GM12874 (cell line): ENCODE data around the gene INTS2.

ENCODE experiments used
- CTCF ChIP-seq: IDR thresholded peaks from 2 replicates; pipeline ENCODE4 v1.5.1; 2011; ENCODE audit warnings: low read depth, mild to moderate bottlenecking, control low read depth, low read length, moderate library complexity; ENCODE audit not compliant: insufficient read depth

The INTS2 gene

DNA sequence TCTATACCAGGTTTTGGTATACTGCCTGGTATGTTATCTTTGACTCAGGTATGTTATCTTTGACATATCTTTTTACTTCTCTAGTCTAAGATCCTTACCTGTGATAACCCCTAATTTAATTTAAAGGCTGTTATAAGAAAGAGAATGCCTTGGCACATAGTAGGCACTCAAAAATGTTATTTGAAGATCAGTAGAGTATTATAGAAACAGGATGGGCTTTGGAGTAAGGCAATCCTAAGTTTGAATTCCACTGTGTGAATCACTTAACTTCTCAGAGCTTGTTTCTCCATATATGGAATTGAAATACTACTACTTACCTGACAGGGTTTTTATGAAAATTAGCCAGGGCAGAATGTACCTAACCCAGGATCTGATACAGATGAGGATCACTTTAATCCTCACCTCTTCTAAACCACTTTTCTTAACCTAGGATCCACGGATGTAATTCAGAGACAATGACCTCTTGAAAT lies 65.6 kb downstream of the INTS2 start:
- TF ChIP-seq CTCF = no peak

DNA sequence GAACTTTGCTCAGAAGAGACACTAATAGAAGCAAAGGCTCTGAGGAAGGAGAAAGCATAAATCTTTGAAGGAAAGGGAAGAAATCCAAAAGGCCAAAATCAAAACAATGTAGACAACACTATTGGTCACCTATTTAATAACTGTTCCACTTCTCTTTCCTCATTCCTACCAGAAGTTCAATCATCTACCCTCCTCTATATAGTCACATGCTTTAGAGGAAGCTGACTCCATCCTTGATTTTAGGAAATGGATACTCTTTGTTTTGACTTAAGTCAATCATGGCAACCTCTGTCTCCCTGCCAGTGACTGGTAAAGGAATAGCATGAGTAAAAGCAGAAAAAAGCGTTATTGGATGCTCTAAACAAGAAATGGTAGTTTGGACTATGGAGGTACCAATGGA lies 71.7 kb downstream of the INTS2 start:
- no peak for TF ChIP-seq CTCF

GRCh38 chr17:61852857-61853256 lies 74.9 kb downstream of the INTS2 start:
- TF ChIP-seq CTCF = no peak

DNA sequence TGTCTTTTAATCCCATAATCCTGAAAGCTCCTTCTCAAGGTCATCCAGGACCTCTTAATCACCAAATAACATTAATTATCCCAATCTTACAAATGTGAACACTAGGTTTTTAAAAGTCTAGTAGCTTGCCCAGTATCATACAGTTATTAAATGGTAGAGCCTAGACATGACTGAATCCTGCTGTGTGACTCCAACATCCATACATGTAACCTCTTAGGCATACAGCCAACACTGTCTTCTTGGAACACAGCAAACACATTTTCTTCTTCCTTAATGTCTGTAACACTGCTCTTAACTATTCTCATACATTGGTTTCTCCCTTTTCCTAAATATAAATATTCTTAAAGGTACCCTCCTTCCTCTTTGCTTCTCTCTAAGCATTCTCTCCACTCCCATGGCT lies 78.1 kb downstream of the INTS2 start:
- TF ChIP-seq CTCF = no peak

DNA sequence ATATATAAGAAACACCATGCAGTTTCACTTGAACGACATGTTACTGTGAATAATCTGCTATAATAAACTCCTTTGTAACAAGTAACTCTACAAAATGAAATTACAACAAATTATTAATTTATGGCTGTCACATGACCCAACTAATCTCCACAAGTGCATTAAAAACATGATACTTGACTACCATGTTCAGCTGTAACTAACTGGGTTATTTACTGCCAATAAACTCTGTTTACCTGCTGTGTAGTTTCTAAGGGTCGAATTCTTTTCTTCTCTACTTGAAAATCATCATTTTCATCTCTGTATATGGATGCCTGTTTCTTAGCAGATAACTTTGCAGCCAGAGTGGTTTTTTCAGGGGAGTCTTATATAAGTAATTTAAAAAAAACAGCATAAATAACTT lies 78.9 kb downstream of the INTS2 start:
- TF ChIP-seq CTCF = no peak

DNA sequence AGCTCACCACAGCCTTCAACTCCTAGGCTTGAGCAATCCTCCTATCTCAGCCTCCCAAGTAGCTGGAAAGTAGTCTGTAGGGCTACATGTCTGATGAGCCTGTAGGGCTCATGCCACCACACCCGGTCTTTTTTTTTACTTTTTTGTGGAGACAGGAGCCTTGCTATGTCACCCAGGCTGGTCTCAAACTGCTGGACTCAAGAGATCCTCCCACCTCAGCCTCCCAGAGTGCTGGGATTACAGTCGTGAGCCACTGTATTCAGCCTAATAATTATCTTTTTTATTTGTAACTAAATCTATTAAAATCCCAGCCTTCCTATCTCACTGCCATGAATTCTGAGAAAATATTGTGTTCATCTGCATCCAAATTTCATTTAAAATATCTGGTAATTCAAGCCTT lies 79.5 kb downstream of the INTS2 start:
- TF ChIP-seq CTCF = no peak

DNA sequence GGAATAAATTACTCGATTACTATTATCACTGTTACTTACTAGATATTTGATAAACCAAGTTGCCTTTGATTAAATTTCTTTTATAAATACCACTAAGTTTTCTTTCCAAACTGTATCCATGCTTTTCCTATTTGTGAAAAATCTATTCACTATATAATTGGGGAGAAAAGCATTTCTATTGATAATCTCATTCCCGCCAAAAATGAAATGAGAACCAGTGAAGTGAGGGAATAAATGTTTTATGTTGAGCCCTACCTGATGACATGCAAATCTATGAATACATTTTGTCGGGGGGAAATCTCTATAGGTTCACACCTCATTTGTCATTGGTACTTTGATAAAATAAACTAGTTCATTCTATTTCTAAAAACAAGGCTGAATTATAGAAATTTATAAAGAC lies 80.1 kb downstream of the INTS2 start:
- no peak for TF ChIP-seq CTCF
